ENCODE data around the gene CEMIP2.
"Not testable (repeated sequence)": the region's sequence is repeated elsewhere in the genome, so short reads cannot be mapped to it uniquely, and the experiment has no call there.

Gene CEMIP2

GRCh38 chr9:71675857-71676165 lies 92.5 kb downstream of the CEMIP2 start:
- no peak for DNase-seq

- DNase-seq, result no peak
Measured at GRCh38 chr9:71675105-71675856, 93.0 kb downstream of the CEMIP2 start.

- no peak for DNase-seq
Measured at GRCh38 chr9:71672573-71672972, 95.7 kb downstream of the CEMIP2 start.

GRCh38 chr9:71671289-71671688 lies 97.0 kb downstream of the CEMIP2 start:
- DNase-seq, result no peak

- no peak for DNase-seq
Measured at GRCh38 chr9:71670121-71670520, 98.2 kb downstream of the CEMIP2 start.

- DNase-seq, result no peak
Measured at GRCh38 chr9:71669284-71669995, 98.9 kb downstream of the CEMIP2 start.

GRCh38 chr9:71668717-71669116 lies 99.6 kb downstream of the CEMIP2 start:
- DNase-seq, result no peak

GRCh38 chr9:71665247-71665646 lies 103.1 kb downstream of the CEMIP2 start:
- DNase-seq, result no peak

- DNase-seq, result no peak
Measured at GRCh38 chr9:71664566-71664965, 103.7 kb downstream of the CEMIP2 start.

GRCh38 chr9:71663931-71664459 lies 104.3 kb downstream of the CEMIP2 start:
- no peak for DNase-seq

- DNase-seq, result no peak
Measured at GRCh38 chr9:71663216-71663615, 105.1 kb downstream of the CEMIP2 start.

- DNase-seq, result no peak
Measured at GRCh38 chr9:71662082-71662481, 106.2 kb downstream of the CEMIP2 start.

- DNase-seq, result not testable (repeated sequence)
Measured at GRCh38 chr9:71657276-71657675, 111.0 kb downstream of the CEMIP2 start.

- no peak for DNase-seq
Measured at GRCh38 chr9:71656496-71656895, 111.8 kb downstream of the CEMIP2 start.

- DNase-seq, result no peak
Measured at GRCh38 chr9:71655778-71656177, 112.5 kb downstream of the CEMIP2 start.

GRCh38 chr9:71655141-71655540 lies 113.2 kb downstream of the CEMIP2 start:
- DNase-seq, result no peak

- no peak for DNase-seq
Measured at GRCh38 chr9:71652480-71652879, 115.8 kb downstream of the CEMIP2 start.

- no peak for DNase-seq
Measured at GRCh38 chr9:71648453-71648852, 119.9 kb downstream of the CEMIP2 start.

- DNase-seq, result no peak
Measured at GRCh38 chr9:71647094-71647591, 121.2 kb downstream of the CEMIP2 start.

- no peak for DNase-seq
Measured at GRCh38 chr9:71646131-71646530, 122.2 kb downstream of the CEMIP2 start.

- DNase-seq, result no peak
Measured at GRCh38 chr9:71644819-71645362, 123.4 kb downstream of the CEMIP2 start.

GRCh38 chr9:71643330-71643729 lies 125.0 kb downstream of the CEMIP2 start:
- no peak for DNase-seq

- no peak for DNase-seq
Measured at GRCh38 chr9:71642056-71642455, 126.3 kb downstream of the CEMIP2 start.

- no peak for DNase-seq
Measured at GRCh38 chr9:71638627-71639026, 129.7 kb downstream of the CEMIP2 start.

Measured in activated naive CD4-positive, alpha-beta T cell (primary cell).